Calu3 (cell line): ENCODE results near the gene RGS2. TPM values are rescaled to one million over a fixed set of nuclear protein-coding genes. Genes with fewer than 3 reads are reported as not detected.

Experiments
- BruUV-seq: library from RNA; stranded (reverse); fragments of 400-500 nt; replicated peaks from 2 replicates; lab custom pipeline; 2021; lab: Mats Ljungman, UMichigan
- CTCF ChIA-PET: fragments of 300-600 bp; sonication (Branson Sonifier 250); formaldehyde crosslinking; loops from one replicate; lab custom pipeline; 2022; ENCODE audit warnings: antibody characterized with exemption; lab: Charles Lee
- DNase-seq: peaks from one replicate; pipeline ENCODE4 v3.0.0; 2022
- H3K27ac Mint-ChIP-seq: one replicate; pipeline ENCODE4 v1.8.0; 2022; ENCODE audit warnings: mixed read lengths; ENCODE audit not compliant: unreplicated experiment
- H3K27me3 Mint-ChIP-seq: one replicate; pipeline ENCODE4 v1.8.0; 2022; ENCODE audit warnings: mixed read lengths; ENCODE audit not compliant: unreplicated experiment
- H3K36me3 Mint-ChIP-seq: one replicate; pipeline ENCODE4 v1.8.0; 2022; ENCODE audit warnings: mild to moderate bottlenecking, moderate library complexity, mixed read lengths; ENCODE audit not compliant: insufficient read depth, unreplicated experiment
- H3K4me1 Mint-ChIP-seq: one replicate; pipeline ENCODE4 v1.8.0; 2022; ENCODE audit warnings: mild to moderate bottlenecking, low read depth, mixed read lengths; ENCODE audit not compliant: unreplicated experiment
- H3K4me3 Mint-ChIP-seq: one replicate; pipeline ENCODE4 v1.8.0; 2022; ENCODE audit warnings: mild to moderate bottlenecking, low read depth, moderate library complexity, mixed read lengths; ENCODE audit not compliant: unreplicated experiment
- H3K9me3 Mint-ChIP-seq: one replicate; pipeline ENCODE4 v1.8.0; 2022; ENCODE audit warnings: low read depth, mixed read lengths; ENCODE audit not compliant: unreplicated experiment
- CTCF ChIP-seq: fragments of 200-600 bp; IDR thresholded peaks from one replicate; pipeline ENCODE4 v1.8.0; 2022; ENCODE audit warnings: antibody characterized with exemption; ENCODE audit not compliant: unreplicated experiment
- intact Hi-C: fragments of 100-400 bp; cut with micrococcal nuclease; formaldehyde crosslinking; loops from one replicate; pipeline ENCODE4 v1.10.0; 2022; ENCODE audit not compliant: unreplicated experiment
- total RNA-seq: library from RNA; stranded (reverse); gene quantifications from 2 replicates; pipeline ENCODE4 v1.2.3, GENCODE V29; 2022

RGS2 gene
- total RNA-seq, 1 experiment from 2014 or later = 46.9 TPM

DNA sequence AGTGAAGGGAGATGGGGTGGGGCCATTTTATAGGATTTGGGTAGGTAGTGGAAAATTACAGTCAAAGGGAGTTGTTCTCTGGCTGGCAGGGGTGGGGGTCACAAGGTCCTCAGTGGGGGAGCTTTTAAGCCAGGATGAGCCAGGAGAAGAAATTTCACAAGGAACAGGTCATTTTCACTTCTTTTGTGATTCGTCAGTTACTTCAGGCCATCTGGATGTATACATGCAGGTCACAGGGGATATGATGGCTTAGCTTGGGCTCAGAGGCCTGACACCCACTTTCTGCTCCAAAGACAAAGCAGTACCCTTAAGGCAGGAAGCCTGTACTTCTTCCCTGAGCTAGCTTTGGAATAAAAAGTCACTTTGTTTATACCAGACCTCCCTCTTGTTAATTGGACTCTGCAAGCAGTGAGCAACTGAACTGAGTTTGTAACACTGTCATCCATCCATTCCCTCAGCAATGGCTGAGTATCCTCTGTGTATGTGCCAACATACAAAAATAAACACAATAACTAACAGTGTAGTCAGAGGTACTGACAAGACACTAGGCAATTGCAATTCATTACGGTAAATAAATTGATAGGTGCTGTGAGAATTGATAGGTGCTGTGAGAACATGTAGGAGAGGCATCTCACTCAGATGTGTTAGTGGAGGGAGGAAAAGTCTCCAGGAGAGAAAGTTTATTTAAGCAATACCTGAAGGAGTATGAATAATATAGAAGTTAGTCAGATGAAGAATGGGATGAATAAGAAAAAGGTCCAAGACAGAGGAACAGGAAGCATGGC is 14.7 kb upstream of the RGS2 start:
- no peak overlapping the region for H3K27ac Mint-ChIP-seq

DNA sequence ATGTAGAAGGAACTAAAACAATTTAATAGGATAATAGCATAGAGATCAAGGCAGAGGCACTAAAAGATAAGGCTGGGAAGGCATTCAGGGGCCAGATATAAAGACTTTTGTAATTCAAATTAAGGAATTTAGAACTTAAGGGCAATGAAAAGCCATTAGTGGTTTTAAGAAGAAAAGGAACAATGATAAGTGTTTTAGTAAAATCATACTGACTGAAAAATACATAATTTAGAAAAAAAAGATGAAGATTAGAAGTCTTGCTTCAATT is 14.1 kb upstream of the RGS2 start:
- no peak for DNase-seq
- Mint-ChIP-seq H3K4me3 (no peak overlapping the region), H3K27ac (no peak overlapping the region), H3K27me3 (no peaks in the 10 kb centered on the region), H3K9me3 (no peaks in the 10 kb centered on the region), H3K36me3 (no peaks in the 10 kb centered on the region), H3K4me1 (peaks cover 15% of the 10 kb centered on the region)
- TF ChIP-seq CTCF = no peak
- CTCF ChIA-PET = no interaction called here
- intact Hi-C loops = loop anchor here (5.0 kb wide), 1 partner anchor 162 kb away; no protein-coding TSS in a partner anchor
- no TSS peak for BruUV-seq

More for the DNA sequence above, 14.7 kb upstream of the RGS2 start:
- intact Hi-C loops = loop anchor here (5.0 kb wide), 1 partner anchor 162 kb away; no protein-coding TSS in a partner anchor
- Mint-ChIP-seq H3K9me3 (no peaks in the 10 kb centered on the region), H3K27me3 (no peaks in the 10 kb centered on the region), H3K4me1 (peaks cover 18% of the 10 kb centered on the region), H3K36me3 (no peaks in the 10 kb centered on the region), H3K4me3 (no peak overlapping the region)
- no peak for DNase-seq
- no TSS peak for BruUV-seq
- no peak for TF ChIP-seq CTCF
- CTCF ChIA-PET = no interaction called here

GRCh38 chr1:192795916-192796618 is 12.8 kb upstream of the RGS2 start:
- no peaks in the 10 kb centered on the region for H3K36me3 Mint-ChIP-seq
- no peaks in the 10 kb centered on the region for H3K9me3 Mint-ChIP-seq
- no peaks in the 10 kb centered on the region for H3K27me3 Mint-ChIP-seq
- no peak overlapping the region for H3K4me3 Mint-ChIP-seq
- H3K27ac Mint-ChIP-seq = no peak overlapping the region
- intact Hi-C loops = no loop called here
- H3K4me1 Mint-ChIP-seq = peaks cover 9% of the 10 kb centered on the region
- CTCF ChIA-PET = interaction anchor here (1.9 kb wide), 1 partner anchor 11 kb away, joined by 7 read pairs; no protein-coding TSS in a partner anchor
- no peak for DNase-seq
- no peak for TF ChIP-seq CTCF
- no TSS peak for BruUV-seq

GRCh38 chr1:192797143-192797542 is 11.7 kb upstream of the RGS2 start:
- TF ChIP-seq CTCF = no peak
- no TSS peak for BruUV-seq
- no peak overlapping the region for H3K27ac Mint-ChIP-seq

More at GRCh38 chr1:192797143-192797542, 11.7 kb upstream of the RGS2 start:
- intact Hi-C loops = no loop called here
- Mint-ChIP-seq H3K9me3 (no peaks in the 10 kb centered on the region), H3K4me3 (no peak overlapping the region), H3K36me3 (no peaks in the 10 kb centered on the region), H3K27me3 (no peaks in the 10 kb centered on the region), H3K4me1 (peaks cover 9% of the 10 kb centered on the region)
- CTCF ChIA-PET = interaction anchor here (1.9 kb wide), 1 partner anchor 10 kb away, joined by 7 read pairs; no protein-coding TSS in a partner anchor
- DNase-seq = no peak
